Esophagus muscularis mucosa (tissue), 4 donors: ENCODE measurements around the gene WAC.
"Not testable (repeated sequence)": the region's sequence is repeated elsewhere in the genome, so short reads cannot be mapped to it uniquely, and the experiment has no call there.

Source experiments
- CTCF ChIP-seq, 3 experiments: fragments of 200-600 bp in 2 of 3; fragments of 450-650 bp in 1 of 3; sonication (generic) in 2 of 3; IDR thresholded peaks; one replicate each; pipeline ENCODE4 v1.5.1; 2017 to 2019; ENCODE audit warnings: antibody characterized with exemption in 3 of 3, mild to moderate bottlenecking in 2 of 3, moderate library complexity in 1 of 3
- EP300 ChIP-seq: sonication (generic); formaldehyde crosslinking; IDR thresholded peaks from one replicate; pipeline ENCODE4 v1.6.1; 2017; ENCODE audit warnings: antibody characterized with exemption
- POLR2A ChIP-seq: fragments of 450-650 bp; IDR thresholded peaks from one replicate; pipeline ENCODE4 v1.6.1; 2017; ENCODE audit warnings: antibody characterized with exemption, moderate library complexity, mild to moderate bottlenecking, low read depth
- POLR2AphosphoS5 ChIP-seq, 2 donors: sonication (generic); formaldehyde crosslinking; IDR thresholded peaks; one replicate each; pipeline ENCODE4 v1.6.1; 2017; ENCODE audit warnings: antibody characterized with exemption in 2 of 2

GRCh38 chr10:28490256-28490865 is 42.6 kb upstream of the WAC start:
- not testable (repeated sequence) for TF ChIP-seq CTCF (IDR thresholded peaks at IDR 0.05); POLR2A; POLR2AphosphoS5 (IDR thresholded peaks at IDR 0.05); EP300
